HEK293T (cell line): Measurements from ENCODE around the gene KLHL29.

Experiments used
- BHLHE40 ChIP-seq: fragments of 450-650 bp; IDR thresholded peaks from 2 replicates; pipeline ENCODE4 v1.6.1; 2016; ENCODE audit warnings: mild to moderate bottlenecking, moderate library complexity, borderline replicate concordance
- FOXK2 ChIP-seq: fragments of 450-650 bp; IDR thresholded peaks from 2 replicates; pipeline ENCODE4 v1.6.1; 2016; ENCODE audit warnings: mild to moderate bottlenecking
- FOXM1 ChIP-seq: fragments of 450-650 bp; IDR thresholded peaks from 2 replicates; pipeline ENCODE4 v1.6.1; 2017; ENCODE audit warnings: mild to moderate bottlenecking, borderline replicate concordance
- HDGF ChIP-seq: fragments of 450-650 bp; IDR thresholded peaks from 2 replicates; pipeline ENCODE4 v1.6.1; 2017; ENCODE audit warnings: antibody characterized with exemption, borderline replicate concordance
- L3MBTL2 ChIP-seq: fragments of 450-650 bp; conservative IDR thresholded peaks from 2 replicates; pipeline ENCODE4 v1.6.1; 2016; ENCODE audit warnings: mild to moderate bottlenecking
- TARDBP ChIP-seq: fragments of 450-650 bp; IDR thresholded peaks from 2 replicates; pipeline ENCODE4 v1.6.1; 2016

DNA sequence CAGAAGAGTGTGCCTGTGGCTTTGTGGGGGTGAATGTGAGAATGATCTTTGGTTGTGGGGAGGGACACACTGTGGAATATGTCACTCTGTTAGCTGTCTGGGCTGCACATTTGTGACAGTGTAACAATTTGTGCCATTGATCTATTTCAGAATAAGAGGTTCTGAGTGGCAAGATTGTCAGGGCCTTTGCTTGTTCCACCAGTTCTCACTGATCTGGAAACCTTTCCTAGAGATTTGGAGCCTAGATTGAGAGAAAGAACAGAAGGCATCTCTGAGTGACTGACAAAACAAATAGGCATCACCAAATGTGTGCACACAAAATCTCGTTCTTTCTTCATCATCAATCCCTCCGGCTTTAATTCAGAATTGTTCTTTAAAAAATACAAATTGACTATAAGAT is 153.6 kb downstream of the KLHL29 start:
- TF ChIP-seq FOXM1 = no peak
- TF ChIP-seq TARDBP = no peak
- TF ChIP-seq BHLHE40 = no peak
- no peak for TF ChIP-seq HDGF
- no peak for TF ChIP-seq FOXK2
- no peak for TF ChIP-seq L3MBTL2
